NCI-H2029 treated with DMSO at 0.1 percent for 48 hours (cell line): ENCODE measurements around the gene SORCS2.
"Not testable (repeated sequence)": the region's sequence is repeated elsewhere in the genome, so short reads cannot be mapped to it uniquely, and the experiment has no call there.

Source experiments
- DNase-seq: peaks from one replicate; lab custom pipeline; 2025; lab: John Stamatoyannopoulos, UW

Gene SORCS2

GRCh38 chr4:7554905-7555304, 362.6 kb downstream of the SORCS2 start:
- no peak for DNase-seq

- DNase-seq = no peak
These were observed 364.2 kb downstream of the SORCS2 start for GRCh38 chr4:7556558-7556957.

- DNase-seq = no peak
These were observed 365.1 kb downstream of the SORCS2 start for GRCh38 chr4:7557456-7557855.

- DNase-seq = no peak
These were observed 366.1 kb downstream of the SORCS2 start for GRCh38 chr4:7558436-7558835.

- DNase-seq = no peak
These were observed 367.0 kb downstream of the SORCS2 start for GRCh38 chr4:7559316-7559715.

- DNase-seq = peak; percentile 42
These were observed 367.5 kb downstream of the SORCS2 start for GRCh38 chr4:7559741-7560395.

- no peak for DNase-seq
These were observed 369.2 kb downstream of the SORCS2 start for GRCh38 chr4:7561557-7561956.

GRCh38 chr4:7564242-7564641, 371.9 kb downstream of the SORCS2 start:
- DNase-seq = peak; percentile 9

- no peak for DNase-seq
These were observed 373.1 kb downstream of the SORCS2 start for GRCh38 chr4:7565483-7565882.

- DNase-seq = no peak
These were observed 377.8 kb downstream of the SORCS2 start for GRCh38 chr4:7569810-7570783.

- DNase-seq = no peak
These were observed 378.7 kb downstream of the SORCS2 start for GRCh38 chr4:7571001-7571400.

GRCh38 chr4:7571701-7572100, 379.4 kb downstream of the SORCS2 start:
- no peak for DNase-seq

- DNase-seq = no peak
These were observed 380.6 kb downstream of the SORCS2 start for GRCh38 chr4:7572894-7573293.

GRCh38 chr4:7573576-7574091, 381.3 kb downstream of the SORCS2 start:
- no peak for DNase-seq

- no peak for DNase-seq
These were observed 382.1 kb downstream of the SORCS2 start for GRCh38 chr4:7574287-7575014.

- no peak for DNase-seq
These were observed 383.1 kb downstream of the SORCS2 start for GRCh38 chr4:7575426-7575825.

- DNase-seq = not testable (repeated sequence)
These were observed 385.2 kb downstream of the SORCS2 start for GRCh38 chr4:7577361-7578039.

- DNase-seq = no peak
These were observed 389.1 kb downstream of the SORCS2 start for GRCh38 chr4:7581477-7581876.

- no peak for DNase-seq
These were observed 390.2 kb downstream of the SORCS2 start for GRCh38 chr4:7582313-7583097.

GRCh38 chr4:7584098-7584497, 391.8 kb downstream of the SORCS2 start:
- DNase-seq = no peak

- DNase-seq = no peak
These were observed 392.3 kb downstream of the SORCS2 start for GRCh38 chr4:7584606-7585159.
